ENCODE data around the gene KAT6B. TPM values are rescaled to one million over a fixed set of nuclear protein-coding genes. Genes with fewer than 3 reads are reported as not detected.

KAT6B gene
- polyA plus RNA-seq, 2 donors = 4.7 to 6.7 TPM

- Histone ChIP-seq H3K27ac (ENCODE audit: low read depth in 2 of 2, low read length in 1 of 2) (no peak overlapping the region), H3K36me3 (ENCODE audit: control insufficient read depth in 2 of 2, insufficient read depth in 2 of 2, low read length in 1 of 2) (no peaks in the 10 kb centered on the region), H3K4me1 (ENCODE audit: control insufficient read depth in 2 of 2, insufficient read depth in 2 of 2, low read length in 1 of 2) (no peaks in the 10 kb centered on the region), H3K27me3 (ENCODE audit: control insufficient read depth in 1 of 2, insufficient read depth in 2 of 2, low read length in 2 of 2) (no peaks in the 10 kb centered on the region), H3K4me3 (ENCODE audit: low read depth in 1 of 2, low read length in 2 of 2) (no peak overlapping the region), H3K9me3 (ENCODE audit: control insufficient read depth in 2 of 2, insufficient read depth in 1 of 2, low read depth in 1 of 2, low read length in 1 of 2) (no peaks in the 10 kb centered on the region)
- WGBS, 2 donors = 85 to 88% methylated on average over 4 of the region's 4 CpGs
Measured at GRCh38 chr10:74962517-74962916, 136.1 kb downstream of the KAT6B start.

GRCh38 chr10:74963549-74963948 lies 137.1 kb downstream of the KAT6B start:
- no peak overlapping the region for H3K4me3 ChIP-seq (ENCODE audit: low read depth in 1 of 2, low read length in 2 of 2)
- no peaks in the 10 kb centered on the region for H3K9me3 ChIP-seq (ENCODE audit: control insufficient read depth in 2 of 2, insufficient read depth in 1 of 2, low read depth in 1 of 2, low read length in 1 of 2)
- H3K36me3 ChIP-seq (ENCODE audit: control insufficient read depth in 2 of 2, insufficient read depth in 2 of 2, low read length in 1 of 2) = no peaks in the 10 kb centered on the region
- WGBS, 2 donors = 90 to 95% methylated on average over 3 of the region's 3 CpGs
- H3K27ac ChIP-seq (ENCODE audit: low read depth in 2 of 2, low read length in 1 of 2) = no peak overlapping the region
- H3K4me1 ChIP-seq (ENCODE audit: control insufficient read depth in 2 of 2, insufficient read depth in 2 of 2, low read length in 1 of 2) = no peaks in the 10 kb centered on the region
- no peaks in the 10 kb centered on the region for H3K27me3 ChIP-seq (ENCODE audit: control insufficient read depth in 1 of 2, insufficient read depth in 2 of 2, low read length in 2 of 2)

GRCh38 chr10:74967911-74968666 lies 141.7 kb downstream of the KAT6B start:
- Histone ChIP-seq H3K4me1 (ENCODE audit: control insufficient read depth in 2 of 2, insufficient read depth in 2 of 2, low read length in 1 of 2) (no peaks in the 10 kb centered on the region), H3K4me3 (ENCODE audit: low read depth in 1 of 2, low read length in 2 of 2) (no peak overlapping the region), H3K27ac (ENCODE audit: low read depth in 2 of 2, low read length in 1 of 2) (no peak overlapping the region), H3K27me3 (ENCODE audit: control insufficient read depth in 1 of 2, insufficient read depth in 2 of 2, low read length in 2 of 2) (no peaks in the 10 kb centered on the region), H3K9me3 (ENCODE audit: control insufficient read depth in 2 of 2, insufficient read depth in 1 of 2, low read depth in 1 of 2, low read length in 1 of 2) (no peaks in the 10 kb centered on the region), H3K36me3 (ENCODE audit: control insufficient read depth in 2 of 2, insufficient read depth in 2 of 2, low read length in 1 of 2) (peaks cover 0 to 2% of the 10 kb centered on the region in 2 donors)
- 43 to 49% methylated on average over 5 of the region's 5 CpGs for WGBS, 2 donors

DNA sequence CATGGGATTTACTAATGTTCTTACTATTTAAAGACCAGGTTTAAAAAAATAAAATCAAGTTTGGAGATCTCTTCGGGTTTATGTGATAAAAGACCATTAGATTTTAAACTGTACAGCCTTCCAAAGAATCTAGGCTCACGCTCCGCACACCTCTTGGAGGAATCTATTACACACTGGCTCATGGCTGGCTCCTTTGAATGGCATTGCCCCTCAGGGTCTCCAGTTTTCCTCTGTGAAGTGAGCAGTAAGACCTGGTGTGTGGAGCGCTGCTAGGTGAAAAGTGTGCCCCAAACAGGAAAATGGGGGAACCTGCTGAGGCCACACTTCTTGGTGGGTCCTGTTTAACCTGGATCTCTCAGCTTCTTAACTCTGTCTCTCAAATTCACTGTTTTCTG lies 142.3 kb downstream of the KAT6B start:
- Histone ChIP-seq H3K4me1 (ENCODE audit: control insufficient read depth in 2 of 2, insufficient read depth in 2 of 2, low read length in 1 of 2) (no peaks in the 10 kb centered on the region), H3K9me3 (ENCODE audit: control insufficient read depth in 2 of 2, insufficient read depth in 1 of 2, low read depth in 1 of 2, low read length in 1 of 2) (no peaks in the 10 kb centered on the region), H3K4me3 (ENCODE audit: low read depth in 1 of 2, low read length in 2 of 2) (no peak overlapping the region), H3K27me3 (ENCODE audit: control insufficient read depth in 1 of 2, insufficient read depth in 2 of 2, low read length in 2 of 2) (no peaks in the 10 kb centered on the region), H3K36me3 (ENCODE audit: control insufficient read depth in 2 of 2, insufficient read depth in 2 of 2, low read length in 1 of 2) (peaks cover 0 to 2% of the 10 kb centered on the region in 2 donors), H3K27ac (ENCODE audit: low read depth in 2 of 2, low read length in 1 of 2) (no peak overlapping the region)
- WGBS, 2 donors = 58 to 65% methylated on average over 4 of the region's 4 CpGs

GRCh38 chr10:74969093-74969492 lies 142.7 kb downstream of the KAT6B start:
- 85 to 95% methylated on average over 2 of the region's 2 CpGs for WGBS, 2 donors
- Histone ChIP-seq H3K9me3 (ENCODE audit: control insufficient read depth in 2 of 2, insufficient read depth in 1 of 2, low read depth in 1 of 2, low read length in 1 of 2) (no peaks in the 10 kb centered on the region), H3K27me3 (ENCODE audit: control insufficient read depth in 1 of 2, insufficient read depth in 2 of 2, low read length in 2 of 2) (no peaks in the 10 kb centered on the region), H3K36me3 (ENCODE audit: control insufficient read depth in 2 of 2, insufficient read depth in 2 of 2, low read length in 1 of 2) (peaks cover 0 to 2% of the 10 kb centered on the region in 2 donors), H3K4me3 (ENCODE audit: low read depth in 1 of 2, low read length in 2 of 2) (no peak overlapping the region), H3K27ac (ENCODE audit: low read depth in 2 of 2, low read length in 1 of 2) (no peak overlapping the region), H3K4me1 (ENCODE audit: control insufficient read depth in 2 of 2, insufficient read depth in 2 of 2, low read length in 1 of 2) (no peaks in the 10 kb centered on the region)

DNA sequence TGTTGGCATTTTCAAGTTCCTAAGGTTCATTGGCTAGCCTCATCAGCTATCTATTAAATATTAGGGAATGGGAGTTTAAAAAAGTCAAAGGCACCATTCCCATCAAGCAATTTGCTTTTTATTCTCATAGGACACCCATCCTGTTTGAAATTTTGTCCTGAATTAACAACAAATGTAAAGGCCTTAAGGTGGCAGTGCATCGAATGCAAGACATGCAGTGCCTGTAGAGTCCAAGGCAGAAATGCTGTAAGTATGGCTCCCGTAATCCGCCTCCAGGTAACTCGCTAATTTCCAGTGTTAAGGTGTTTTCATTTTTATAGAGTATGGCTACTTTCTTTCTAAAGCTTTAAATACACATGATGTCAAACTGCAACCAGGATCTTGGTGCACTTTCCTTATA lies 143.1 kb downstream of the KAT6B start:
- no peak overlapping the region for H3K27ac ChIP-seq (ENCODE audit: low read depth in 2 of 2, low read length in 1 of 2)
- peaks cover 0 to 2% of the 10 kb centered on the region in 2 donors for H3K36me3 ChIP-seq (ENCODE audit: control insufficient read depth in 2 of 2, insufficient read depth in 2 of 2, low read length in 1 of 2)
- H3K4me3 ChIP-seq (ENCODE audit: low read depth in 1 of 2, low read length in 2 of 2) = no peak overlapping the region
- no peaks in the 10 kb centered on the region for H3K27me3 ChIP-seq (ENCODE audit: control insufficient read depth in 1 of 2, insufficient read depth in 2 of 2, low read length in 2 of 2)
- H3K9me3 ChIP-seq (ENCODE audit: control insufficient read depth in 2 of 2, insufficient read depth in 1 of 2, low read depth in 1 of 2, low read length in 1 of 2) = no peaks in the 10 kb centered on the region
- no peaks in the 10 kb centered on the region for H3K4me1 ChIP-seq (ENCODE audit: control insufficient read depth in 2 of 2, insufficient read depth in 2 of 2, low read length in 1 of 2)
- WGBS, 2 donors = 97 to 99% methylated on average over 4 of the region's 4 CpGs

GRCh38 chr10:74973741-74974392 lies 147.5 kb downstream of the KAT6B start:
- H3K9me3 ChIP-seq (ENCODE audit: control insufficient read depth in 2 of 2, insufficient read depth in 1 of 2, low read depth in 1 of 2, low read length in 1 of 2) = no peaks in the 10 kb centered on the region
- no peak overlapping the region for H3K27ac ChIP-seq (ENCODE audit: low read depth in 2 of 2, low read length in 1 of 2)
- no peaks in the 10 kb centered on the region for H3K27me3 ChIP-seq (ENCODE audit: control insufficient read depth in 1 of 2, insufficient read depth in 2 of 2, low read length in 2 of 2)
- H3K36me3 ChIP-seq (ENCODE audit: control insufficient read depth in 2 of 2, insufficient read depth in 2 of 2, low read length in 1 of 2) = peaks cover 4 to 5% of the 10 kb centered on the region in 2 donors
- WGBS, 2 donors = 71 to 78% methylated on average over 2 of the region's 2 CpGs
- no peak overlapping the region for H3K4me3 ChIP-seq (ENCODE audit: low read depth in 1 of 2, low read length in 2 of 2)
- H3K4me1 ChIP-seq (ENCODE audit: control insufficient read depth in 2 of 2, insufficient read depth in 2 of 2, low read length in 1 of 2) = peaks cover 0 to 2% of the 10 kb centered on the region in 2 donors

DNA sequence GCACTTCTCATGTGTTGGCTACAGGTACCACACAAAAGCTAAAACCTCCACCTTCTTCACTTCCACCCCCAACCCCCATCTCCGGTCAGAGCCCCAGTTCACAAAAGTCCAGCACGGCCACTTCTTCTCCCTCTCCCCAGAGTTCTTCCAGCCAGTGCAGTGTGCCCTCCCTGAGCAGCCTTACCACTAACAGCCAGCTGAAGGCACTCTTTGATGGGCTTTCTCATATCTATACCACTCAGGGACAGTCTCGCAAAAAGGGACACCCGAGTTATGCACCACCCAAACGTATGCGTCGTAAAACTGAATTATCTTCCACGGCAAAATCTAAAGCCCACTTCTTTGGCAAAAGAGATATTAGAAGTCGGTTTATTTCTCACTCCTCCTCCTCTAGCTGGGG lies 149.4 kb downstream of the KAT6B start:
- no peak overlapping the region for H3K4me3 ChIP-seq (ENCODE audit: low read depth in 1 of 2, low read length in 2 of 2)
- H3K27me3 ChIP-seq (ENCODE audit: control insufficient read depth in 1 of 2, insufficient read depth in 2 of 2, low read length in 2 of 2) = no peaks in the 10 kb centered on the region
- peaks cover 4 to 5% of the 10 kb centered on the region in 2 donors for H3K36me3 ChIP-seq (ENCODE audit: control insufficient read depth in 2 of 2, insufficient read depth in 2 of 2, low read length in 1 of 2)
- H3K9me3 ChIP-seq (ENCODE audit: control insufficient read depth in 2 of 2, insufficient read depth in 1 of 2, low read depth in 1 of 2, low read length in 1 of 2) = no peaks in the 10 kb centered on the region
- WGBS, 2 donors = 97 to 98% methylated on average over 9 of the region's 9 CpGs
- no peak overlapping the region for H3K27ac ChIP-seq (ENCODE audit: low read depth in 2 of 2, low read length in 1 of 2)
- peaks cover 0 to 2% of the 10 kb centered on the region in 2 donors for H3K4me1 ChIP-seq (ENCODE audit: control insufficient read depth in 2 of 2, insufficient read depth in 2 of 2, low read length in 1 of 2)

GRCh38 chr10:74976565-74976964 lies 150.2 kb downstream of the KAT6B start:
- H3K4me3 ChIP-seq (ENCODE audit: low read depth in 1 of 2, low read length in 2 of 2) = no peak overlapping the region
- H3K4me1 ChIP-seq (ENCODE audit: control insufficient read depth in 2 of 2, insufficient read depth in 2 of 2, low read length in 1 of 2) = peaks cover 0 to 2% of the 10 kb centered on the region in 2 donors
- peaks cover 4 to 5% of the 10 kb centered on the region in 2 donors for H3K36me3 ChIP-seq (ENCODE audit: control insufficient read depth in 2 of 2, insufficient read depth in 2 of 2, low read length in 1 of 2)
- no peaks in the 10 kb centered on the region for H3K9me3 ChIP-seq (ENCODE audit: control insufficient read depth in 2 of 2, insufficient read depth in 1 of 2, low read depth in 1 of 2, low read length in 1 of 2)
- no peak overlapping the region for H3K27ac ChIP-seq (ENCODE audit: low read depth in 2 of 2, low read length in 1 of 2)
- no peaks in the 10 kb centered on the region for H3K27me3 ChIP-seq (ENCODE audit: control insufficient read depth in 1 of 2, insufficient read depth in 2 of 2, low read length in 2 of 2)
- 92 to 97% methylated on average over 6 of the region's 6 CpGs for WGBS, 2 donors

DNA sequence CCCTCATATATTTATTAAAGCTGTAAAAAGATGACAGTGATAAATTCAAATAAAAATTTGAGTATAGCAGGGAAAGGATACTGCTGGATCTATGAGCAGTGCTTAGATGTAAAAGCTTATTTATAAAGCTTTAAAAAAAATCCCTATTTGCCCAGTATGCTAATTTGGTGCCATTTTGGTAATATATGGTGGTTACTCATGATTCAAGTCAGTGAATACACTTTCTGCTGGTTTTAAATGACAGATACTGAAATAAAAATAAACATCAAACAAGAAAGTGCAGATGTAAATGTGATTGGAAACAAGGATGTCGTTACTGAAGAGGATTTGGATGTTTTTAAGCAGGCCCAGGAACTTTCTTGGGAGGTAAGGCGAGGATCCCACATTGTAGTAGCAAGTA lies 150.7 kb downstream of the KAT6B start:
- H3K36me3 ChIP-seq (ENCODE audit: control insufficient read depth in 2 of 2, insufficient read depth in 2 of 2, low read length in 1 of 2) = peaks cover 4% of the 10 kb centered on the region in 2 donors
- no peak overlapping the region for H3K4me3 ChIP-seq (ENCODE audit: low read depth in 1 of 2, low read length in 2 of 2)
- no peaks in the 10 kb centered on the region for H3K27me3 ChIP-seq (ENCODE audit: control insufficient read depth in 1 of 2, insufficient read depth in 2 of 2, low read length in 2 of 2)
- H3K27ac ChIP-seq (ENCODE audit: low read depth in 2 of 2, low read length in 1 of 2) = no peak overlapping the region
- WGBS, 2 donors = 85 to 86% methylated on average over 2 of the region's 2 CpGs
- H3K4me1 ChIP-seq (ENCODE audit: control insufficient read depth in 2 of 2, insufficient read depth in 2 of 2, low read length in 1 of 2) = peaks cover 0 to 2% of the 10 kb centered on the region in 2 donors
- no peaks in the 10 kb centered on the region for H3K9me3 ChIP-seq (ENCODE audit: control insufficient read depth in 2 of 2, insufficient read depth in 1 of 2, low read depth in 1 of 2, low read length in 1 of 2)
